SK-N-SH treated with all-trans-retinoic acid at 6 μM for 48 hours (cell line): ENCODE measurements around the gene RNFT2.

Source experiments
- ATAC-seq: fragments of 200-7000 bp; cut with Tn5 transposase; 3 replicates; pipeline ENCODE4 v1.9.1; 2020; ENCODE audit warnings: mild to moderate bottlenecking, moderate library complexity
- ARNTL ChIP-seq: fragments of 450-650 bp; formaldehyde crosslinking; IDR thresholded peaks from 2 replicates; pipeline ENCODE4 v1.5.0; 2020; ENCODE audit warnings: low read depth, mild to moderate bottlenecking, moderate library complexity, borderline replicate concordance
- BACH2 ChIP-seq: fragments of 250-450 bp; sonication (Bioruptor Pico); IDR thresholded peaks from 2 replicates; pipeline ENCODE4 v1.9.0; 2021; ENCODE audit warnings: mild to moderate bottlenecking, borderline replicate concordance
- CSDC2 ChIP-seq: fragments of 250-450 bp; sonication (Bioruptor Pico); IDR thresholded peaks from 2 replicates; pipeline ENCODE4 v1.5.0; 2020; ENCODE audit warnings: mild to moderate bottlenecking, moderate library complexity
- CSRNP3 ChIP-seq: fragments of 250-450 bp; sonication (Bioruptor Pico); IDR thresholded peaks from 2 replicates; pipeline ENCODE4 v1.5.1; 2021; ENCODE audit warnings: mild to moderate bottlenecking, moderate library complexity
- ESRRG ChIP-seq: fragments of 250-450 bp; sonication (Bioruptor Pico); IDR thresholded peaks from 2 replicates; pipeline ENCODE4 v1.6.1; 2021; ENCODE audit warnings: mild to moderate bottlenecking
- GLIS3 ChIP-seq: fragments of 250-450 bp; sonication (Bioruptor Pico); IDR thresholded peaks from 2 replicates; pipeline ENCODE4 v1.5.0; 2020; ENCODE audit warnings: mild to moderate bottlenecking, moderate library complexity
- ISL1 ChIP-seq: fragments of 250-450 bp; sonication (Bioruptor Pico); IDR thresholded peaks from 2 replicates; pipeline ENCODE4 v2.1.2; 2022; ENCODE audit warnings: mild to moderate bottlenecking, moderate library complexity
- OSR1 ChIP-seq: fragments of 250-450 bp; sonication (Bioruptor Pico); IDR thresholded peaks from 2 replicates; pipeline ENCODE4 v1.8.0; 2022; ENCODE audit warnings: moderate library complexity, mild to moderate bottlenecking, inconsistent platforms
- PPARA ChIP-seq: fragments of 250-450 bp; sonication (Bioruptor Pico); IDR thresholded peaks from 2 replicates; pipeline ENCODE4 v1.5.0; 2020; ENCODE audit warnings: mild to moderate bottlenecking, borderline replicate concordance
- SNAI2 ChIP-seq: fragments of 250-450 bp; sonication (Bioruptor Pico); IDR thresholded peaks from 2 replicates; pipeline ENCODE4 v1.5.0; 2020; ENCODE audit warnings: mild to moderate bottlenecking, moderate library complexity
- TCF4 ChIP-seq: fragments of 250-450 bp; sonication (Bioruptor Pico); IDR thresholded peaks from 2 replicates; pipeline ENCODE4 v1.8.0; 2021; ENCODE audit warnings: mild to moderate bottlenecking, moderate library complexity, borderline replicate concordance
- TOX ChIP-seq: fragments of 250-450 bp; sonication (Bioruptor Pico); IDR thresholded peaks from 2 replicates; pipeline ENCODE4 v1.8.0; 2021; ENCODE audit warnings: mild to moderate bottlenecking, moderate library complexity, borderline replicate concordance
- ZC3H10 ChIP-seq: fragments of 250-450 bp; sonication (Bioruptor Pico); IDR thresholded peaks from 2 replicates; pipeline ENCODE4 v1.5.1; 2021; ENCODE audit warnings: mild to moderate bottlenecking, moderate library complexity
- ZFP3 ChIP-seq: fragments of 250-450 bp; sonication (Bioruptor Pico); IDR thresholded peaks from 2 replicates; pipeline ENCODE4 v1.5.0; 2020; ENCODE audit warnings: mild to moderate bottlenecking, moderate library complexity
- ZFP30 ChIP-seq: fragments of 450-650 bp; formaldehyde crosslinking; IDR thresholded peaks from 2 replicates; pipeline ENCODE4 v1.5.0; 2022; ENCODE audit warnings: mild to moderate bottlenecking, moderate library complexity
- ZNF565 ChIP-seq: fragments of 450-650 bp; formaldehyde crosslinking; conservative IDR thresholded peaks from 2 replicates; pipeline ENCODE4 v1.5.0; 2020; ENCODE audit warnings: low read depth, mild to moderate bottlenecking, moderate library complexity
- ZNF70 ChIP-seq: fragments of 450-650 bp; formaldehyde crosslinking; IDR thresholded peaks from 2 replicates; pipeline ENCODE4 v1.5.0; 2020; ENCODE audit warnings: mild to moderate bottlenecking, moderate library complexity
- ZNF8 ChIP-seq: fragments of 450-650 bp; formaldehyde crosslinking; IDR thresholded peaks from 2 replicates; pipeline ENCODE4 v1.5.0; 2020; ENCODE audit warnings: mild to moderate bottlenecking, moderate library complexity
- TF ChIP-seq, protein P1 (sequence below): fragments of 250-450 bp; sonication (Bioruptor Pico); IDR thresholded peaks from 2 replicates; pipeline ENCODE4 v1.8.0; 2021; ENCODE audit warnings: low read depth, mild to moderate bottlenecking, moderate library complexity, borderline replicate concordance
- TF ChIP-seq, protein P2 (sequence below): fragments of 250-450 bp; sonication (Bioruptor Pico); IDR thresholded peaks from 2 replicates; pipeline ENCODE4 v1.5.0; 2020; ENCODE audit warnings: mild to moderate bottlenecking, moderate library complexity
- TF ChIP-seq, protein P3 (sequence below): fragments of 250-450 bp; sonication (Bioruptor Pico); IDR thresholded peaks from 2 replicates; pipeline ENCODE4 v1.5.1; 2020; ENCODE audit warnings: low read depth, mild to moderate bottlenecking, moderate library complexity
- TF ChIP-seq, protein P4 (sequence below): fragments of 250-450 bp; sonication (Bioruptor Pico); IDR thresholded peaks from 2 replicates; pipeline ENCODE4 v1.8.0; 2020; ENCODE audit warnings: mild to moderate bottlenecking, moderate library complexity, borderline replicate concordance

Gene RNFT2

DNA sequence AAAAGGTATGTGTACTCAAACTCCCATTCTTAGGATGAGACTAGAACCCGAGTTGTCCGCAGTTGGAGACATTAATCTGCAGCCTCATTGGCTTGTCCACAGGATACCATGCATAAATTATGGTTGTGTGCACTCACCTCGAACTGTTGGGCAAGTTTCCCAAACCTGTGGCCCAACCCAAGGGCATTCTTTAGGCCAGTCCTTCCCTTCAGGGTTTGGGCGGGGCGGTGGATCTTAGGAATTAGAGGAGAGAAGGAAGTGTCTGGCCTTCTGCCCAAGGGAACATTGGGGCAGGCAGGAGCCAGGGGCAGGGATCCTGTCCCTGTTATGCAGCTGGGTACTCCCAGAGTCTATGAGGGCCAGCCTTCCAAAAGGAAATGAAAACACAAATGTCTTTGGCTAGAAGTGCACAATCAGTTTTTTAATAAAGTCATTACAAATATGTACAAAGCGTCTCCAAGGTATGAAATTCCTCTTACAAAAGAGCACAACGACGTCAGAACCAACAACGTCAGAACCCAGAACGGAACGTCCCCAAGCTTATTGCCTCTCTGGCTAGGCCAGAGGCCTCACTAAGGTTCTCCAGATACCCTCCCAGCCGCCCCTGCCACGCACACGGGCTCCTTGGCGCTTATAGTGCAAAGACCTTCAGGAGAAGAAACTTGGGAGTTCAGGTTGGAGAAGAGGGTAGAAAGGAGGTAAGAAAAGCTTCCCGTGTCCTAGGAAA lies 117.8 kb downstream of the RNFT2 start:
- no peak for ATAC-seq
- TF ChIP-seq ISL1 (CRISPR knock-in tag), result no peak
- TF ChIP-seq, protein P1, sequence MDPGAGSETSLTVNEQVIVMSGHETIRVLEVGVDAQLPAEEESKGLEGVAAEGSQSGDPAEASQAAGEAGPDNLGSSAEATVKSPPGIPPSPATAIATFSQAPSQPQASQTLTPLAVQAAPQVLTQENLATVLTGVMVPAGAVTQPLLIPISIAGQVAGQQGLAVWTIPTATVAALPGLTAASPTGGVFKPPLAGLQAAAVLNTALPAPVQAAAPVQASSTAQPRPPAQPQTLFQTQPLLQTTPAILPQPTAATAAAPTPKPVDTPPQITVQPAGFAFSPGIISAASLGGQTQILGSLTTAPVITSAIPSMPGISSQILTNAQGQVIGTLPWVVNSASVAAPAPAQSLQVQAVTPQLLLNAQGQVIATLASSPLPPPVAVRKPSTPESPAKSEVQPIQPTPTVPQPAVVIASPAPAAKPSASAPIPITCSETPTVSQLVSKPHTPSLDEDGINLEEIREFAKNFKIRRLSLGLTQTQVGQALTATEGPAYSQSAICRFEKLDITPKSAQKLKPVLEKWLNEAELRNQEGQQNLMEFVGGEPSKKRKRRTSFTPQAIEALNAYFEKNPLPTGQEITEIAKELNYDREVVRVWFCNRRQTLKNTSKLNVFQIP, result no peak
- TF ChIP-seq, protein P2, sequence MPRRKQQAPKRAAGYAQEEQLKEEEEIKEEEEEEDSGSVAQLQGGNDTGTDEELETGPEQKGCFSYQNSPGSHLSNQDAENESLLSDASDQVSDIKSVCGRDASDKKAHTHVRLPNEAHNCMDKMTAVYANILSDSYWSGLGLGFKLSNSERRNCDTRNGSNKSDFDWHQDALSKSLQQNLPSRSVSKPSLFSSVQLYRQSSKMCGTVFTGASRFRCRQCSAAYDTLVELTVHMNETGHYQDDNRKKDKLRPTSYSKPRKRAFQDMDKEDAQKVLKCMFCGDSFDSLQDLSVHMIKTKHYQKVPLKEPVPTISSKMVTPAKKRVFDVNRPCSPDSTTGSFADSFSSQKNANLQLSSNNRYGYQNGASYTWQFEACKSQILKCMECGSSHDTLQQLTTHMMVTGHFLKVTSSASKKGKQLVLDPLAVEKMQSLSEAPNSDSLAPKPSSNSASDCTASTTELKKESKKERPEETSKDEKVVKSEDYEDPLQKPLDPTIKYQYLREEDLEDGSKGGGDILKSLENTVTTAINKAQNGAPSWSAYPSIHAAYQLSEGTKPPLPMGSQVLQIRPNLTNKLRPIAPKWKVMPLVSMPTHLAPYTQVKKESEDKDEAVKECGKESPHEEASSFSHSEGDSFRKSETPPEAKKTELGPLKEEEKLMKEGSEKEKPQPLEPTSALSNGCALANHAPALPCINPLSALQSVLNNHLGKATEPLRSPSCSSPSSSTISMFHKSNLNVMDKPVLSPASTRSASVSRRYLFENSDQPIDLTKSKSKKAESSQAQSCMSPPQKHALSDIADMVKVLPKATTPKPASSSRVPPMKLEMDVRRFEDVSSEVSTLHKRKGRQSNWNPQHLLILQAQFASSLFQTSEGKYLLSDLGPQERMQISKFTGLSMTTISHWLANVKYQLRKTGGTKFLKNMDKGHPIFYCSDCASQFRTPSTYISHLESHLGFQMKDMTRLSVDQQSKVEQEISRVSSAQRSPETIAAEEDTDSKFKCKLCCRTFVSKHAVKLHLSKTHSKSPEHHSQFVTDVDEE (CRISPR knock-in tag), result no peak
- TF ChIP-seq PPARA (CRISPR knock-in tag), result no peak
- no peak for TF ChIP-seq ZFP3 (CRISPR knock-in tag)
- no peak for TF ChIP-seq OSR1 (CRISPR knock-in tag)
- no peak for TF ChIP-seq SNAI2
- no peak for TF ChIP-seq CSDC2 (CRISPR knock-in tag)
- no peak for TF ChIP-seq ESRRG (CRISPR knock-in tag)
- TF ChIP-seq TCF4 (CRISPR knock-in tag), result no peak
- TF ChIP-seq, protein P3, sequence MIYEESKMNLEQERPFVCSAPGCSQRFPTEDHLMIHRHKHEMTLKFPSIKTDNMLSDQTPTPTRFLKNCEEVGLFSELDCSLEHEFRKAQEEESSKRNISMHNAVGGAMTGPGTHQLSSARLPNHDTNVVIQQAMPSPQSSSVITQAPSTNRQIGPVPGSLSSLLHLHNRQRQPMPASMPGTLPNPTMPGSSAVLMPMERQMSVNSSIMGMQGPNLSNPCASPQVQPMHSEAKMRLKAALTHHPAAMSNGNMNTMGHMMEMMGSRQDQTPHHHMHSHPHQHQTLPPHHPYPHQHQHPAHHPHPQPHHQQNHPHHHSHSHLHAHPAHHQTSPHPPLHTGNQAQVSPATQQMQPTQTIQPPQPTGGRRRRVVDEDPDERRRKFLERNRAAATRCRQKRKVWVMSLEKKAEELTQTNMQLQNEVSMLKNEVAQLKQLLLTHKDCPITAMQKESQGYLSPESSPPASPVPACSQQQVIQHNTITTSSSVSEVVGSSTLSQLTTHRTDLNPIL (CRISPR knock-in tag), result no peak
- no peak for TF ChIP-seq ZFP30
- TF ChIP-seq GLIS3, result no peak
- no peak for TF ChIP-seq ZNF70 (CRISPR knock-in tag)
- TF ChIP-seq ZNF565, result no peak
- no peak for TF ChIP-seq ZNF8

DNA sequence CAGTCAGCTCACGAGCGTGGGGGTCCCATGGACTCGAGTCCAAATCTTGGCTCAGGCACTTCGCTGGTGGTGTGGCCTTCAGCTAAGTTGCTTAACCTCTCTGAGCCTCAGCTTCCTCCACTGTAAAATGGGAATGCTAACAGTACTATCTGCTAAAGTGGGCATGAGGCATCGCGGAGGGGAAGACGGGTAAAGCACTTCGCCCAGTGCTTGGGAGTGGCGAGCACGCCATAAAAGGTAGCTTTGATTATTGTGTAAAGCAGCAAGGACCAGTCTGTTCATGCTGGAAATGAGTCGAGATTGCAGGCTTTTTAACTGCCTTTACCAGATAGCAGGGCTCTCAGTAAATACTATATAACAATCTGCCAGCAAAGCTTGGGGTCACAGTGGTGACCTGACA lies 118.6 kb downstream of the RNFT2 start:
- ATAC-seq, result no peak

More for the DNA sequence above, 118.6 kb downstream of the RNFT2 start:
- TF ChIP-seq ARNTL (CRISPR knock-in tag), result no peak
- no peak for TF ChIP-seq CSRNP3 (CRISPR knock-in tag)
- no peak for TF ChIP-seq SNAI2
- TF ChIP-seq OSR1 (CRISPR knock-in tag), result no peak
- TF ChIP-seq ESRRG (CRISPR knock-in tag), result no peak
- no peak for TF ChIP-seq ZC3H10
- no peak for TF ChIP-seq BACH2 (CRISPR knock-in tag)
- TF ChIP-seq TOX (CRISPR knock-in tag), result no peak
- TF ChIP-seq, protein P2 (CRISPR knock-in tag), result no peak
- TF ChIP-seq CSDC2 (CRISPR knock-in tag), result no peak
- no peak for TF ChIP-seq ZFP3 (CRISPR knock-in tag)
- TF ChIP-seq GLIS3, result no peak
- TF ChIP-seq, protein P4, sequence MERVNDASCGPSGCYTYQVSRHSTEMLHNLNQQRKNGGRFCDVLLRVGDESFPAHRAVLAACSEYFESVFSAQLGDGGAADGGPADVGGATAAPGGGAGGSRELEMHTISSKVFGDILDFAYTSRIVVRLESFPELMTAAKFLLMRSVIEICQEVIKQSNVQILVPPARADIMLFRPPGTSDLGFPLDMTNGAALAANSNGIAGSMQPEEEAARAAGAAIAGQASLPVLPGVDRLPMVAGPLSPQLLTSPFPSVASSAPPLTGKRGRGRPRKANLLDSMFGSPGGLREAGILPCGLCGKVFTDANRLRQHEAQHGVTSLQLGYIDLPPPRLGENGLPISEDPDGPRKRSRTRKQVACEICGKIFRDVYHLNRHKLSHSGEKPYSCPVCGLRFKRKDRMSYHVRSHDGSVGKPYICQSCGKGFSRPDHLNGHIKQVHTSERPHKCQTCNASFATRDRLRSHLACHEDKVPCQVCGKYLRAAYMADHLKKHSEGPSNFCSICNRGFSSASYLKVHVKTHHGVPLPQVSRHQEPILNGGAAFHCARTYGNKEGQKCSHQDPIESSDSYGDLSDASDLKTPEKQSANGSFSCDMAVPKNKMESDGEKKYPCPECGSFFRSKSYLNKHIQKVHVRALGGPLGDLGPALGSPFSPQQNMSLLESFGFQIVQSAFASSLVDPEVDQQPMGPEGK, result no peak
- TF ChIP-seq ZNF8, result no peak
- TF ChIP-seq, protein P1, result no peak
- no peak for TF ChIP-seq TCF4 (CRISPR knock-in tag)
- TF ChIP-seq, protein P3 (CRISPR knock-in tag), result no peak
